ENCODE measurements around the gene TTC5. TPM values are rescaled to one million over a fixed set of nuclear protein-coding genes. Genes with fewer than 3 reads are reported as not detected.
"Not testable (repeated sequence)": the region's sequence is repeated elsewhere in the genome, so short reads cannot be mapped to it uniquely, and the experiment has no call there.

The TTC5 gene
- total RNA-seq, 2 donors from 2014 or later = 15.5 to 16.7 TPM

GRCh38 chr14:20281998-20282397 is 23.8 kb downstream of the TTC5 start:
- DNase-seq = not testable (repeated sequence)

GRCh38 chr14:20280265-20280664 is 25.5 kb downstream of the TTC5 start:
- H3K4me3 Mint-ChIP-seq = not testable (repeated sequence)

More at GRCh38 chr14:20281998-20282397, 23.8 kb downstream of the TTC5 start:
- not testable (repeated sequence) for ATAC-seq (replicated peaks in 1 of 2); H3K27ac Mint-ChIP-seq; H3K9me3 Mint-ChIP-seq; H3K4me3 Mint-ChIP-seq; H3K27me3 Mint-ChIP-seq (ENCODE audit: low read depth); H3K4me1 Mint-ChIP-seq (ENCODE audit: low read depth)
- H3K36me3 Mint-ChIP-seq (ENCODE audit: insufficient read depth in 2 of 2) = peaks cover 26 to 48% of the 10 kb centered on the region in 2 donors

GRCh38 chr14:20278414-20278813 is 27.3 kb downstream of the TTC5 start:
- H3K9me3 Mint-ChIP-seq = peaks cover 2 to 11% of the 10 kb centered on the region in 2 donors

More at GRCh38 chr14:20280265-20280664, 25.5 kb downstream of the TTC5 start:
- not testable (repeated sequence) for H3K9me3 Mint-ChIP-seq; H3K4me1 Mint-ChIP-seq (ENCODE audit: low read depth); H3K27me3 Mint-ChIP-seq (ENCODE audit: low read depth); H3K27ac Mint-ChIP-seq; ATAC-seq (replicated peaks in 1 of 2); DNase-seq
- H3K36me3 Mint-ChIP-seq (ENCODE audit: insufficient read depth in 2 of 2) = peaks cover 27 to 47% of the 10 kb centered on the region in 2 donors

GRCh38 chr14:20277409-20277808 is 28.3 kb downstream of the TTC5 start:
- peaks cover 4 to 13% of the 10 kb centered on the region in 2 donors for H3K9me3 Mint-ChIP-seq
- DNase-seq (no peak), ATAC-seq (replicated peaks in 1 of 2) (no peak)
- H3K27me3 Mint-ChIP-seq (ENCODE audit: low read depth) = no peaks in the 10 kb centered on the region
- H3K4me3 Mint-ChIP-seq = no peak overlapping the region
- H3K36me3 Mint-ChIP-seq (ENCODE audit: insufficient read depth in 2 of 2) = peaks cover 26 to 38% of the 10 kb centered on the region in 2 donors
- no peak overlapping the region for H3K27ac Mint-ChIP-seq
- H3K4me1 Mint-ChIP-seq (ENCODE audit: low read depth) = peaks cover 10% of the 10 kb centered on the region

More at GRCh38 chr14:20278414-20278813, 27.3 kb downstream of the TTC5 start:
- H3K36me3 Mint-ChIP-seq (ENCODE audit: insufficient read depth in 2 of 2) = peaks cover 32 to 47% of the 10 kb centered on the region in 2 donors
- no peak for DNase-seq
- ATAC-seq (replicated peaks in 1 of 2) = no peak
- peaks cover 10% of the 10 kb centered on the region for H3K4me1 Mint-ChIP-seq (ENCODE audit: low read depth)
- H3K4me3 Mint-ChIP-seq = no peak overlapping the region
- no peak overlapping the region for H3K27ac Mint-ChIP-seq
- H3K27me3 Mint-ChIP-seq (ENCODE audit: low read depth) = no peaks in the 10 kb centered on the region

- H3K9me3 Mint-ChIP-seq = peaks cover 10 to 24% of the 10 kb centered on the region in 2 donors
- H3K36me3 Mint-ChIP-seq (ENCODE audit: insufficient read depth in 2 of 2) = peaks cover 27 to 28% of the 10 kb centered on the region in 2 donors
- peaks cover 5% of the 10 kb centered on the region for H3K4me1 Mint-ChIP-seq (ENCODE audit: low read depth)
- H3K4me3 Mint-ChIP-seq = no peak overlapping the region
- no peak for DNase-seq
- ATAC-seq (replicated peaks in 1 of 2) = no peak
- no peak overlapping the region for H3K27ac Mint-ChIP-seq
- H3K27me3 Mint-ChIP-seq (ENCODE audit: low read depth) = no peaks in the 10 kb centered on the region
These were observed 31.7 kb downstream of the TTC5 start for GRCh38 chr14:20274062-20274461.

- H3K4me1 Mint-ChIP-seq (ENCODE audit: low read depth); H3K4me3 Mint-ChIP-seq; DNase-seq; H3K9me3 Mint-ChIP-seq; H3K27me3 Mint-ChIP-seq (ENCODE audit: low read depth); ATAC-seq (replicated peaks in 1 of 2); H3K27ac Mint-ChIP-seq; H3K36me3 Mint-ChIP-seq (ENCODE audit: insufficient read depth in 2 of 2): not testable (repeated sequence)
These were observed 41.4 kb downstream of the TTC5 start for GRCh38 chr14:20264361-20264760.

GRCh38 chr14:20262642-20263128 is 43.1 kb downstream of the TTC5 start:
- peaks cover 0 to 3% of the 10 kb centered on the region in 2 donors for H3K36me3 Mint-ChIP-seq (ENCODE audit: insufficient read depth in 2 of 2)
- H3K4me3 Mint-ChIP-seq = no peak overlapping the region
- no peaks in the 10 kb centered on the region for H3K9me3 Mint-ChIP-seq
- H3K27ac Mint-ChIP-seq = no peak overlapping the region
- H3K4me1 Mint-ChIP-seq (ENCODE audit: low read depth) = no peaks in the 10 kb centered on the region
- H3K27me3 Mint-ChIP-seq (ENCODE audit: low read depth) = no peaks in the 10 kb centered on the region
- DNase-seq = no peak
- ATAC-seq (replicated peaks in 1 of 2) = no peak

- ATAC-seq (replicated peaks in 1 of 2) (no peak), DNase-seq (no peak)
- Mint-ChIP-seq H3K4me1 (ENCODE audit: low read depth) (no peaks in the 10 kb centered on the region), H3K27ac (no peak overlapping the region), H3K27me3 (ENCODE audit: low read depth) (no peaks in the 10 kb centered on the region), H3K4me3 (no peak overlapping the region), H3K9me3 (peaks cover 7 to 10% of the 10 kb centered on the region in 2 donors), H3K36me3 (ENCODE audit: insufficient read depth in 2 of 2) (peaks cover under 1 to 7% of the 10 kb centered on the region in 2 donors)
These were observed 58.0 kb downstream of the TTC5 start for GRCh38 chr14:20247646-20248246.

Other genes with a start within 250 kb of the TTC5 start
- gene OR4L1, start 245.9 kb downstream of the TTC5 start, total RNA-seq = not detected
- gene OR4K17, start 195.2 kb downstream of the TTC5 start, total RNA-seq = not detected
- gene OR4N5, start 167.1 kb downstream of the TTC5 start, total RNA-seq = not detected
- not detected for gene OR11G2, start 115.1 kb downstream of the TTC5 start, total RNA-seq
- not detected for gene OR11H6, start 82.2 kb downstream of the TTC5 start, total RNA-seq
- not detected for gene OR11H7, start 77.0 kb downstream of the TTC5 start, total RNA-seq
- gene OR11H4, start 66.7 kb downstream of the TTC5 start, total RNA-seq = not detected
- gene CCNB1IP1, start 27.3 kb upstream of the TTC5 start, total RNA-seq = 10 to 100 TPM; 73.4 to 89.9 TPM
- 10 to 100 TPM; 31.1 to 39.5 TPM for gene PARP2, start 37.7 kb upstream of the TTC5 start, total RNA-seq
- 10 to 100 TPM; 40.2 to 41.4 TPM for gene TEP1, start 107.5 kb upstream of the TTC5 start, total RNA-seq
- gene KLHL33, start 130.2 kb upstream of the TTC5 start, total RNA-seq = under 1 TPM; 0.28 to 0.29 TPM
- 10 to 100 TPM; 50.7 to 68.1 TPM for gene OSGEP, start 148.9 kb upstream of the TTC5 start, total RNA-seq
- gene APEX1, start 149.3 kb upstream of the TTC5 start, total RNA-seq = 100 to 1,000 TPM; 198 to 209 TPM
- 10 to 100 TPM; 38.2 to 45.8 TPM for gene PIP4P1, start 155.5 kb upstream of the TTC5 start, total RNA-seq
- gene PNP, start 163.5 kb upstream of the TTC5 start, total RNA-seq = 100 to 1,000 TPM; 111 to 115 TPM
- under 1 TPM; 0.77 to 0.90 TPM for gene RNASE10, start 199.6 kb upstream of the TTC5 start, total RNA-seq

Data from activated T-cell treated with anti-CD3 and anti-CD28 coated beads, Interleukin-2, amount 50 U/mL, for 72 hours (primary cell).